GM12878 (cell line): ENCODE data around the gene CFAP97D2. TPM values are rescaled to one million over a fixed set of nuclear protein-coding genes. Genes with fewer than 3 reads are reported as not detected.

Source experiments
- ATAC-seq: fragments of 200-7000 bp; cut with Tn5 transposase; 3 replicates; pipeline ENCODE4 v1.9.1; 2020; ENCODE audit warnings: mild to moderate bottlenecking, moderate library complexity
- BruUV-seq: library from RNA; stranded (reverse); fragments of 400-500 nt; replicated peaks from 2 replicates; lab custom pipeline; 2021; lab: Mats Ljungman, UMichigan
- CTCF ChIA-PET: fragments of 300-600 bp; sonication (Branson Sonifier 250); formaldehyde crosslinking; extraction: SDS; loops from one replicate; lab custom pipeline; 2021; ENCODE audit warnings: inconsistent platforms; lab: Yijun Ruan, JAX
- POLR2A ChIA-PET: fragments of 350-600 bp; formaldehyde crosslinking; extraction: SDS; loops from one replicate; lab custom pipeline; 2021; ENCODE audit warnings: inconsistent platforms; lab: Charles Lee
- RAD21 ChIA-PET: fragments of 300-600 bp; sonication (Branson Sonifier 250); formaldehyde crosslinking; loops from one replicate; lab custom pipeline; 2023; ENCODE audit warnings: antibody characterized with exemption; ENCODE audit not compliant: unreplicated experiment; lab: Charles Lee
- SMC1A ChIA-PET: fragments of 300-600 bp; sonication (Branson Sonifier 250); formaldehyde crosslinking; loops from one replicate; lab custom pipeline; 2023; ENCODE audit not compliant: unreplicated experiment, uncharacterized antibody; lab: Charles Lee
- DNase-seq: peaks from one replicate; pipeline ENCODE4 v3.0.0-alpha.2; 2011; ENCODE audit warnings: low read depth, low spot score
- FAIRE-seq: peaks from 3 replicates; lab custom pipeline; 2011; peaks lifted over from hg19 to GRCh38; lab: Jason Lieb, UNC
- H2AFZ ChIP-seq: 2 replicates; pipeline ENCODE4 v1.6.0; 2011; ENCODE audit warnings: low read depth, low read length, control low read depth; ENCODE audit not compliant: control insufficient read depth
- H3K27ac ChIP-seq: 2 replicates; pipeline ENCODE4 v1.5.1; 2011; ENCODE audit warnings: control low read depth; ENCODE audit not compliant: control insufficient read depth, insufficient read depth
- H3K27me3 ChIP-seq, 2 experiments: replicated peaks in 1 of 2; 2 replicates each; pipeline versions ENCODE4 v1.6.0 to v1.6.1; 2011; ENCODE audit warnings: low read length in 1 of 2; ENCODE audit not compliant: control insufficient read depth in 2 of 2, insufficient read depth in 2 of 2
- H3K36me3 ChIP-seq, 2 experiments: 2 replicates each; pipeline ENCODE4 v1.5.1; 2011; ENCODE audit warnings: low read length in 1 of 2; ENCODE audit not compliant: control insufficient read depth in 2 of 2, insufficient read depth in 2 of 2
- H3K4me1 ChIP-seq: 2 replicates; pipeline ENCODE4 v1.6.1; 2011; ENCODE audit warnings: mild to moderate bottlenecking, low read length, moderate library complexity, mixed read lengths; ENCODE audit not compliant: control insufficient read depth, insufficient read depth
- H3K4me2 ChIP-seq: 2 replicates; pipeline ENCODE4 v1.6.0; 2011; ENCODE audit warnings: control low read depth; ENCODE audit not compliant: control insufficient read depth, insufficient read depth
- H3K4me3 ChIP-seq: fragments of 200-600 bp; sonication (generic); 2 replicates; pipeline ENCODE4 v1.5.1; 2016
- H3K79me2 ChIP-seq: 2 replicates; pipeline ENCODE4 v1.6.0; 2011; ENCODE audit warnings: low read length; ENCODE audit not compliant: control insufficient read depth, insufficient read depth
- H3K9ac ChIP-seq: 2 replicates; pipeline ENCODE4 v1.8.0; 2011; ENCODE audit warnings: low read length, control low read depth, mixed read lengths; ENCODE audit not compliant: control insufficient read depth, insufficient read depth
- H3K9me3 ChIP-seq: replicated peaks from 3 replicates; pipeline ENCODE4 v1.5.1; 2011; ENCODE audit warnings: mild to moderate bottlenecking, low read length; ENCODE audit not compliant: control insufficient read depth, insufficient read depth
- H4K20me1 ChIP-seq: 2 replicates; pipeline ENCODE4 v1.6.0; 2011; ENCODE audit not compliant: control insufficient read depth, insufficient read depth
- ATF7 ChIP-seq: fragments of 450-650 bp; IDR thresholded peaks from 2 replicates; pipeline ENCODE4 v1.6.1; 2016; ENCODE audit warnings: low read depth, mild to moderate bottlenecking
- BCLAF1 ChIP-seq: fragments of 450-650 bp; IDR thresholded peaks from 2 replicates; pipeline ENCODE4 v1.6.1; 2017; ENCODE audit warnings: antibody characterized with exemption, mild to moderate bottlenecking, moderate library complexity
- CEBPB ChIP-seq, 2 experiments: fragments of 150-350 bp in 1 of 2; IDR thresholded peaks; 2 replicates each; pipeline ENCODE4 v1.6.1; 2012 to 2014; ENCODE audit warnings: low read depth in 2 of 2, low read length in 2 of 2, borderline replicate concordance in 1 of 2, inconsistent platforms in 1 of 2
- CHD2 ChIP-seq: IDR thresholded peaks from 2 replicates; pipeline ENCODE4 v1.6.1; 2011; ENCODE audit warnings: low read depth, low read length, improper control_type of control experiment, borderline replicate concordance
- EED ChIP-seq: sonication (generic); IDR thresholded peaks from 2 replicates; pipeline ENCODE4 v1.6.1; 2016; ENCODE audit warnings: antibody characterized with exemption, low read depth
- MXI1 ChIP-seq: fragments of 150-350 bp; IDR thresholded peaks from 2 replicates; pipeline ENCODE4 v1.6.1; 2011; ENCODE audit warnings: low read depth, mild to moderate bottlenecking, inconsistent platforms, low read length, improper control_type of control experiment
- NFYA ChIP-seq: IDR thresholded peaks from 2 replicates; pipeline ENCODE4 v1.6.1; 2011; ENCODE audit warnings: low read depth, mild to moderate bottlenecking, low read length, improper control_type of control experiment, borderline replicate concordance
- NR2F1 ChIP-seq: fragments of 450-650 bp; conservative IDR thresholded peaks from 2 replicates; pipeline ENCODE4 v1.6.1; 2017; ENCODE audit warnings: mild to moderate bottlenecking
- RAD21 ChIP-seq: IDR thresholded peaks from 2 replicates; pipeline ENCODE4 v1.6.1; 2011; ENCODE audit warnings: mild to moderate bottlenecking, low read depth, low read length, moderate library complexity; ENCODE audit not compliant: insufficient read depth
- SMARCA5 ChIP-seq: fragments of 450-650 bp; IDR thresholded peaks from 2 replicates; pipeline ENCODE4 v1.6.1; 2017; ENCODE audit warnings: mild to moderate bottlenecking
- SMC3 ChIP-seq: IDR thresholded peaks from 2 replicates; pipeline ENCODE4 v1.6.1; 2011; ENCODE audit warnings: low read length, improper control_type of control experiment, borderline replicate concordance
- WRNIP1 ChIP-seq: IDR thresholded peaks from 2 replicates; pipeline ENCODE4 v1.6.1; 2011; ENCODE audit warnings: low read depth, low read length, improper control_type of control experiment, borderline replicate concordance
- YY1 ChIP-seq: IDR thresholded peaks from 2 replicates; pipeline ENCODE4 v1.6.1; 2011; ENCODE audit warnings: low read depth, mild to moderate bottlenecking, low read length
- ZBED1 ChIP-seq: IDR thresholded peaks from 2 replicates; pipeline ENCODE4 v1.6.1; 2016; ENCODE audit warnings: borderline replicate concordance
- ZNF207 ChIP-seq: fragments of 450-650 bp; IDR thresholded peaks from 2 replicates; pipeline ENCODE4 v1.6.1; 2014; ENCODE audit warnings: antibody characterized with exemption, mild to moderate bottlenecking, borderline replicate concordance
- ZNF24 ChIP-seq: fragments of 450-650 bp; IDR thresholded peaks from 2 replicates; pipeline ENCODE4 v1.6.1; 2017; ENCODE audit warnings: antibody characterized with exemption, mild to moderate bottlenecking
- ZNF384 ChIP-seq: IDR thresholded peaks from 2 replicates; pipeline ENCODE4 v1.6.1; 2012; ENCODE audit warnings: low read depth, mild to moderate bottlenecking, low read length, improper control_type of control experiment, borderline replicate concordance
- ZNF592 ChIP-seq: fragments of 450-650 bp; IDR thresholded peaks from 2 replicates; pipeline ENCODE4 v1.6.1; 2017; ENCODE audit warnings: mild to moderate bottlenecking, moderate library complexity
- ZSCAN29 ChIP-seq: fragments of 450-650 bp; IDR thresholded peaks from 2 replicates; pipeline ENCODE4 v1.6.1; 2017; ENCODE audit warnings: mild to moderate bottlenecking, moderate library complexity
- ZZZ3 ChIP-seq: IDR thresholded peaks from 2 replicates; pipeline ENCODE4 v1.6.1; 2011; ENCODE audit warnings: low read depth; ENCODE audit not compliant: control insufficient read depth, insufficient read length
- WGBS: methylation state at CpG from one replicate; pipeline ENCODE4 v1.1.6; 2016; ENCODE audit warnings: low lambda C conversion rate; ENCODE audit not compliant: insufficient replicate concordance, insufficient coverage; ENCODE audit errors: missing lambda C conversion rate; 5-methylcytosine and 5-hydroxymethylcytosine counted together
- in situ Hi-C: fragments of 300-500 bp; cut with MboI; formaldehyde crosslinking; loops from 9 replicates; pipeline ENCODE4 v1.14.3; 2018; ENCODE audit warnings: mixed read lengths
- intact Hi-C: fragments of 100-400 bp; cut with micrococcal nuclease; formaldehyde crosslinking; loops from one replicate; pipeline ENCODE4 v1.14.2; 2022; ENCODE audit not compliant: unreplicated experiment
- polyA plus RNA-seq, 11 experiments: library from polyadenylated mRNA; depleted of rRNA in 4 of 11; unstranded in 6 of 11; stranded (reverse) in 5 of 11; fragments of >200 nt; fragmentation: Nextera tagmentation in 4 of 11; fragmentation: Illumina TruSeq in 1 of 11; extraction: Ambion mirVana in 4 of 11; extraction: Trizol in 1 of 11; gene quantifications; 1 replicate in 1 of 11; 2 replicates in 10 of 11; pipeline versions ENCODE4 v1.2.1 to v1.2.3, GENCODE V29; 2011 to 2016; ENCODE audit warnings: inconsistent platforms in 2 of 11, missing spikeins in 2 of 11, low read depth in 1 of 11
- total RNA-seq, 4 experiments: library from RNA; depleted of rRNA in 3 of 4; stranded (reverse); fragments of >200 nt in 3 of 4; fragmentation: Illumina TruSeq in 1 of 4; extraction: Trizol in 1 of 4; gene quantifications; 2 replicates each; pipeline versions ENCODE4 v1.2.1 to v1.2.3, GENCODE V29; 2013 to 2021

Gene CFAP97D2
- total and polyA plus RNA-seq, 10 of the 15 experiments (the other 5 are each of a cell fraction or from before 2014, with no cell fraction given), result not detected

- SMC1A ChIA-PET, result no interaction called here
- no peak for TF ChIP-seq ZSCAN29
- TF ChIP-seq YY1, result no peak
- no peak for TF ChIP-seq ZNF207
- TF ChIP-seq ATF7, result peak; percentile 38; the same call in 1 of the 2 replicates
- 0 out of 2 replicates have a peak, but pooled peaks have one; percentile 63 for TF ChIP-seq SMARCA5
- TF ChIP-seq ZNF592, result no peak
- no peak for TF ChIP-seq ZZZ3
- TF ChIP-seq CEBPB (IDR thresholded peaks at IDR 0.05; ENCODE audit: borderline replicate concordance in 1 of 2, low read depth in 2 of 2, low read length in 2 of 2), result no peak
- TF ChIP-seq MXI1, result no peak
- no peak for TF ChIP-seq BCLAF1
- no peak for TF ChIP-seq ZNF384
- no peak for TF ChIP-seq EED
- TF ChIP-seq SMC3, result no peak
- TF ChIP-seq NFYA, result no peak
- no peak for TF ChIP-seq CHD2
- TF ChIP-seq ZBED1, result no peak
- peak; percentile 29; the same call in 1 of the 2 replicates for TF ChIP-seq RAD21
- no peak for TF ChIP-seq ZNF24
- no peak for TF ChIP-seq WRNIP1
- no peak for TF ChIP-seq NR2F1
These were observed 32.4 kb upstream of the CFAP97D2 start for GRCh38 chr13:114146629-114147028.

More at GRCh38 chr13:114146629-114147028, 32.4 kb upstream of the CFAP97D2 start:
- DNase-seq, result no peak
- Histone ChIP-seq H3K79me2 (no peaks in the 10 kb centered on the region), H3K4me2 (peak overlapping the region; percentile 50; the same call in 1 of the 2 replicates), H3K27ac (no peak overlapping the region), H3K9me3 (no peaks in the 10 kb centered on the region), H3K36me3 (no peaks in the 10 kb centered on the region), H3K4me3 (no peak overlapping the region), H3K9ac (no peak overlapping the region; the same call in 1 of the 2 replicates), H2AFZ (no peak overlapping the region), H3K27me3 (peaks cover 0 to 3% of the 10 kb centered on the region in 2 experiments; a peak in 1 of 4 replicates), H3K4me1 (peaks cover 48% of the 10 kb centered on the region), H4K20me1 (no peaks in the 10 kb centered on the region)
- ChIA-PET CTCF (no interaction called here), RAD21 (no interaction called here), POLR2A (no interaction called here)
- BruUV-seq, result no TSS peak
- in situ Hi-C loops (no loop called here), intact Hi-C loops (loop anchor here (10.0 kb wide), 1 partner anchor 332 kb away; no protein-coding TSS in a partner anchor)
- peak; percentile 96 for FAIRE-seq
- 22% methylated on average over 8 of the region's 10 CpGs for WGBS
- peak; percentile 44 for ATAC-seq
